Glomerular visceral epithelial cell (primary cell): Measurements from ENCODE around the gene PSAPL1.

Experiments used
- DNase-seq: peaks from one replicate; pipeline ENCODE4 v3.0.0-alpha.2; 2016; ENCODE audit errors: extremely low spot score

PSAPL1 gene

DNA sequence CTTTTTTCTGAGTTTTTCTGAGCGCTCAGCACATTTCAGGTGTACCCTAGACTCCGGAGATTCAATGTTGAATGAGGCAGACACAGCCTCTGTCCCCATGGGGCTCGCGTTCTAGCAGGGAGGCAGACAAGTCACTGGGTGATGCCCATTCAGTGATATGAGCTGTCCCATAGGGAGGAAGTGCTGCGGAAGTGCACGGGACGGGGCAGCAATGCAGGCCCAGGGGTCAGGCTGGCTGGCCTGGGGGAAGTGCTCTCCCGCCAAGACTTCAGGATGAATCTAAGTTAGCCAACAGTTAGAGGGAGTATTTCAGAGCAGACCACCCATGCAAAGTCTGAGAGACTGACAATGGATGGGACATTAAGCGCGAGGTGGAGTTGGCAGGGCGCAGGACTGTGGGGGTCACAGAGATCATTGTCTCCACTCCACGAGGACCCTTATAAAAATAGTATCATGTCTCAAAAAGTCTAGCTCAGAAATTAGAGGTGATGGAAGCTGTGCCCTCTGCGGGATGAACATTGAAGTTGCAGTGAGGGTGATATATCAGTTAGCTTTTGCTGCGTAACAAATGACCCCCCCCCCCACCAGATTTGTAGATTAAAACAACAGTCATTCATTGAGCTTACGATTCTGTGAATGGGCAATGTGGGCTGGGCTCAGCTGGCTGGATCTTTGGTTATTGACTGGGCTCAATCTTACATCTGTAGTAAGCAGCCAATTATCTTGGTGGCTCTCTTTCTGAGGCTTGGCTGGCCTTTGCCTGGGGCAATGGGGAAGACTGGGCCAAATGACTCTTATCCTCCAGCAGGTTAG, 16.4 kb downstream of the PSAPL1 start:
- no peak for DNase-seq

DNA sequence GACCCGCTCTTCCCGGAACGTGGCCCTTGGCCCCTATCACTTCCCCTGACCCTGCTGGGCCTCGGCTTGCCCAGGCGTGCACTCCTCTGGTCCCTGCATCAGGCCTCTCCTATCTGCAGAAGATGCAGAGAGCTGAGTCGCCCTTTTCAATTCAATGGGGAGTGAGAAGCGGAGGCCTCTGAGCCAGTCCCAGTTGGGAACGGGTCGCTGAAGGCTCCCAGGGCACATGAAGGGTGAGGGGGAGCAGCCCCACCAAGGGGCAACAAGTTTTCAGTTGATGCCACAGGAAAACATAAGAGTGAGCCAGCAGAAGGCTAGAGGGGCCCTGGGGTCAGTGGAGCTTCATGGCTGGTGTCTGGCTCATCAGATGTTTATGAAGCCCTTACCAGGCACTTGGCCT, 17.1 kb downstream of the PSAPL1 start:
- DNase-seq = no peak

DNA sequence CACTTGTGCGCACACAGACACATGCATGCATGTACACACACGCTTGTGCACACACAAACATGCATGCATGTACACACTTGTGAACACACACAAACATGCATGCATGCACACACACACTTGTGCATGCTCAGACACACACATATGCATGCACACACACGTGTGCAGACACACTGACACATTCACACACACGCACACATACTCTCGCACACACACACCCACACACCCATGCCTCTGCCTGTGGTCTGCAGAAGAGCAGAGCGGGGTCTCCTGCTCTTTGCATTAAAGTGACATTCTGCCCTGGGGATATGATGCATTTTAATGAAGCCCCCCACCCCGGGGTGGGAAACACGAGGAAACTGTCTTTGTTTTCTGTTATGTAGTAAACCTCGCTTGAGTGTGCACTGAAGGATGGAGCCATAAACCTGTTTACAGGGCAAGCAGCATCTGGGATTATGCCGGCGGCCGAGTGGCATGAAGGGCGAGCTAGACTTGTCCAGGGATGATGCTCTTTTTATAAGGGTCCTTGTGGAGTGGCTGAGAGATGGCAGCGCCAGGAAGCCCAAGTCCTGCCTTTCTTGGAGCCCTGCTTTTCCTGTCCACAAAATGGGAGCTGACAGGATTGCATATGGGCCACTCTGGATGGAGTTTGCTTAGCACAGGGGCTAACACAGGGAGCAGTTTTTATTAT, 17.8 kb downstream of the PSAPL1 start:
- DNase-seq = no peak

DNA sequence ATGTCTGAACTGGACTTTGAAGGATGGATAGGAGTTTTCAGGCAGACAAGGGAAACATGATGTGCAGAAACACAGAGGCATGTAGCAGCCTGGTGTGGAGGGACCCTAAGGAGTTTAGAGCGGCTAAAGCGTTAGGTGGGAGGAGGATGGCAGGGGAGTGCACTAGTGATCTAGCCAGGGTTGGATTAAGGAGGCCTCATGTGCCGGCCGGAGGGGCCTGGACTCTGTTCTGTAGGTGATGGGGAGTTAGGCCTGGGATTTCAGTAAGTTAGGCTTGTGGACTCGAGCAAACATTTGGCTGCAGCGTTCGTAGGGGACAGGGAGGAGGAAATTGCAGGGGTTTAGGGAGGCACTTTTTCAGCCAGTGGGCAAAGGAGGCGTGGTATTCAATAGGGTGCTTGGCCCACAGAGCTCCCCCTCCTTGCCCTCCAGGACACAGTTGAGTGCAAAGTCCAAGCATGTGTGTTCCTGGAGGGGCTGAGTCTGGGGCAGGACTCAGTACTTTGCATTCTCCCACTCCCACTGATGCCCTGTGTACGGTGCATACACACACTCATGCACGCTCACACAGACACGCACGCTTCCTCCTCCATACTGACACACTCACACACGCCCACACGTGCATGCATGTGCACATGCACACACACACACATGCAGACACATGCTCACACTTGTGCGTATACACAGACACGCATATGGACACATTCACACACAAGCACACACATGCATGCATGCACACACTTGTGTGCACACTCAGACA, 18.6 kb downstream of the PSAPL1 start:
- no peak for DNase-seq

GRCh38 chr4:7414736-7415510, 19.8 kb downstream of the PSAPL1 start:
- DNase-seq = no peak

DNA sequence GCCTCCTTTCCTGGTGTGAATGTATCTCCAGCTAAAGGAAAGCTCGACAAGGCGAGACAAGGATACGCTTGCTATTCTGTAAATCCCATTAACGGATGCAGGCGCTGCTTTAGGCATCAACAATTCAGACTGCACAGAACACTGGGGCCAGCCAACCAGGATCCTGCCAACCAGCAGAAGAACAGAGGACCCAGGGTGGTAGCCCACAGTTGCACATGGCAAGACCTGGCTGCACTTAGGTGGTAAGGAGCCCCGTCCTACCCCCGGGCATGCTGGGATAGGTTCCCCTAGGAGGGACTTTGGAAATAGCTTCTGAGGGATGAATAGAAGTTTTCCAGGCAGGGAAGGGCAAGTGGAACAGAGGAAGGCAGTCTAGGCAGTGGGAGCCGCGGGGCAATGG, 20.7 kb downstream of the PSAPL1 start:
- DNase-seq = no peak

- no peak for DNase-seq
These were observed 22.2 kb downstream of the PSAPL1 start for GRCh38 chr4:7412554-7412912.

GRCh38 chr4:7411896-7412553, 22.7 kb downstream of the PSAPL1 start:
- no peak for DNase-seq

DNA sequence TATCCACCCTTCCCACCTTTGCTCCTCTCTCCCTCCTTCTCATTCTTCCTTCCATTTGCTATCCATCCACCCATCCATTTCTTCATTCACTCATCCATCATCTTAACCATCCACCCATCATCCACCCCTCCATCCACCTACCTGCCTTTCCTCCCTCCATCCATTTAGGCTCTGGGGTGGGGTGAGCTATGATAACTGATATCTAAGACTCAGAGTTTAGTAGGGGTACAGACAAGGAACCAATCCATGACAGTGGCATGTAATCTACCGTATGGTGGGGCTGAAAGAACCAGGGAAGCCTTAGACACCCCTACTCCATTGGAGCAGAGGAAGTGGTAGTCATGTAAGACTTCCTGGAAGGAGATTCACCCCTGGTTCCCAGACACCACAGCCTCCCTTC, 23.2 kb downstream of the PSAPL1 start:
- DNase-seq = no peak

DNA sequence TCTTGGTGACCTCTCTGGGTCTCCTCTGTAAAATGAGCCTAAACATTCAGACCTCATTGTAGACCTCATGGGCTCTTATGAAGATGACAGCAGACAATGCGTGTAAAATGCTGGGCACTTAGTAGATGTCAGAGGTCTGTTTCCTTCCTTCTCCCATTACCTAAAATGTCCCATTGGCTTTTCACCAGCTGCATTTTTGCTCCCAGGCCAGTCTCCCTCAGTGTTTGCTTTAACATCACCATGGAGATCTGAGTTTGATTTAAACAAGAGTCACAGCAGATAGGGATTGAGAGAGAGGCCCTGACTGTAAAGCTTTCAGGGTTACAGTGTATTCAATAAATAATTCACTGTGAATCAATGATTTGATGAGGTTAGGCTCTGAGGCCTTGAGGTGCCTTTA, 24.3 kb downstream of the PSAPL1 start:
- DNase-seq = no peak

DNA sequence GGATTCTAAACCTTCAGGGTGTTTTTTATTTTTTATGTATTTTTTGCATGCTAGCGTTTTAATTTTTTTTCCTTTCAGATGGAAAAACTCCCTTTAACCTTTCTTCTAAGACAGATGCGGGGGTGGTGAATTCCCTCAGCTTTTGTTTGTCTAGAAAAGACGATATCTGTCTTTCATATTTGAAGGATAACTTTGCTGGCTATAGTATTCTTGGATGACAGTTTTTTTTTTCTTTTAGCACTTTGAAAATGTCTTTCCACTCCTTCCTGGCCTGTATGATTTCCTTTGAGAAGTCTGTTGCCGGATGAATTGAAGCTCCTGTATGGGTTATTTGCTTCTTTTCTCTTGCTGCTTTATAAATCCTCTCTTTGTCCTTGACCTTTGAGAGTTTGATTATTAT, 26.6 kb downstream of the PSAPL1 start:
- no peak for DNase-seq

GRCh38 chr4:7403001-7403400, 31.7 kb downstream of the PSAPL1 start:
- no peak for DNase-seq

DNA sequence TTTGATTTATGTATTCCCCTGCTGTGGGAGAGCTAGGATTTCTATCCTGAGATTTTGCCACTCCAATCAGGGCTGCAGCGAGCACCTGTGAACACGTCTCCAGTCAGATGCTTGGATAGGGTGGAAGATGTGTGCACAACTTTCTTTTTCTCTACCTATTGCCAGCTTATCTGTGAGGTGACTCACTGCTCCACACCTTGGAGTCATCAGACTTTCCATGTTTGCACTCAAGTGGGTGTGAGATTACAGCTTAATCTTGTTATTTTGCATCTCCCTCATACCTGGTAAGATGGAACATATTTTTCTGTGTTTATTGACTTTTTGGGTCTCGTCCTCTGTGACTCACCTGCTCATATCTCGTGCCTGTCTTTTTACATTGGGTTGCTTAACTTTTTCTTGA, 32.2 kb downstream of the PSAPL1 start:
- no peak for DNase-seq

- no peak for DNase-seq
These were observed 33.9 kb downstream of the PSAPL1 start for GRCh38 chr4:7400671-7401298.

DNA sequence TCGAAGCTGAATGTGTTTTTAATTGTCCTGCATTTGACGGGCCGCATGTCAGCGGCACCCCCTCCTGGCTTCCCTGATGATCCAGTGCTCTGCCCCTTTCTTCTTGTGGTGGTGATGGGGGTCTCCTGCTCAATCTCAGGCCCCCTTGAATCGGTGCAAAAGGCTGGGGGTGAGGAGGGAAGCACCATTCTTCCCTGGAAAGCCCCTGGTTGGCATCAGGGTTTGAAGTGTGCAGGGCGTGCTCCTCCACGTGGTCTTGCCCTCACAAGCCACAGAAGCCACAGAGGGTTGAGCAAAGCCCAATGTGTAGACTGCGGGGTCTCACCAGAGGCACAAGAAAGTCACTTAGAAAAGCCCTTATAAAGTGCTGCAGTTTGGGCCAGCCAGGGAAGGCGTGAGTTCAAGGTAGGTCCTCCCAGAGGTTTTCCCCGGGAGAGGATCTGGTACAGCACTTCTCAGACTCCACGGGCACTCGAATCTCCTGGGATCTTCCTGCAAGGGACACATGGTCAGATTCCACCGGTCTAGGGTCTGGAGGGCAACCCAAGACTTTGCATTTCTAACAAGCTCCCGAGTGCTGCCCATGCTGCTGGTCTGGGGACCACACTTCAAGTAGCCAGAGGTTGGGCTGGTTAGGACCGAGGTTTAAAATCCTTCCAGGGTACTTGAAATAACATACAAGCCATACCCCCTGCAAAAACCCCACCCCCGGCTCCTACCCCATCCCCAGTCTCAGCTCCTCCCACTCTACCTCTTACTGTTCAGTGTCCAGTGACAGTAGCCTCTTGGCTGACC, 35.1 kb downstream of the PSAPL1 start:
- no peak for DNase-seq

DNA sequence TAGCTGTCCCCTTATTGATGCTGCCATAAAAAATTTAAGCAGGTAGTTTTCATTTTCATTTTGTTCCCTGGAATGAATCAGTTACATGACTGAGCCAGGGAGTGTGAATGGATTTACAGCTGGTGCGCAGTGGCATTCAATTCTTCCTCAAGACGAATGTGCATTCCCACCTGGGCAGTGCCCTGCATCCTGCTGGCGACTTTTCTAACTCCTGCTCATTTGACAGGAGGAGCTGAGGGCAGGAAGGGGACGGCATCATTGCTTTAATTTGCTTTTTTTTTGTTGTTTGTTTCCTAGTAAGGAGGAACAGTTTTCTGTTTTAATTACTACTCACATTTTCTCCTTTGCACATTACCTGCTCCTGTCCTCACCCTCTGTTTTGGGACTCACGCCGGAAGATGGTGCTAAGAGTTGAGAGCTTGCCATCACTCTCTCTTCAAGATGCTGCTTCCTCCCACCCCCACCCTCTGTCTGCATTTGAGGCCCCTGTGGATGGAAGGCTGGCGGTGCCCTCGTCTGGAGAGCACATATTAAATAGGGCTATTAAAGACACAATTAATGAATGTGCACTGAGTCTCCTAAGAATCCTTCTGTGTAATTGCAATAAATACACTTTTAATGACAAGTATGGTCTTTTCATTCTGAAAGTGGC, 35.8 kb downstream of the PSAPL1 start:
- DNase-seq = no peak

GRCh38 chr4:7398104-7398423, 36.7 kb downstream of the PSAPL1 start:
- DNase-seq = no peak

- no peak for DNase-seq
These were observed 37.3 kb downstream of the PSAPL1 start for GRCh38 chr4:7397206-7398103.
